ENCODE results near the gene TMED4.
"Not testable (repeated sequence)": the region's sequence is repeated elsewhere in the genome, so short reads cannot be mapped to it uniquely, and the experiment has no call there.

TMED4 gene

GRCh38 chr7:44568771-44569560, 13.1 kb downstream of the TMED4 start:
- DNase-seq, result no peak

GRCh38 chr7:44567884-44568283, 14.1 kb downstream of the TMED4 start:
- DNase-seq, result no peak

GRCh38 chr7:44566680-44567079, 15.4 kb downstream of the TMED4 start:
- no peak for DNase-seq

- no peak for DNase-seq
Measured at GRCh38 chr7:44565795-44566559, 16.1 kb downstream of the TMED4 start.

GRCh38 chr7:44565097-44565794, 16.8 kb downstream of the TMED4 start:
- DNase-seq, result peak; percentile 23

- DNase-seq, result no peak
Measured at GRCh38 chr7:44564606-44565005, 17.4 kb downstream of the TMED4 start.

GRCh38 chr7:44563171-44563679, 18.8 kb downstream of the TMED4 start:
- no peak for DNase-seq

- not testable (repeated sequence) for DNase-seq
Measured at GRCh38 chr7:44562622-44562962, 19.4 kb downstream of the TMED4 start.

- DNase-seq, result no peak
Measured at GRCh38 chr7:44561962-44562621, 19.9 kb downstream of the TMED4 start.

- no peak for DNase-seq
Measured at GRCh38 chr7:44561481-44561880, 20.6 kb downstream of the TMED4 start.

GRCh38 chr7:44559485-44559884, 22.5 kb downstream of the TMED4 start:
- DNase-seq, result no peak

- DNase-seq, result no peak
Measured at GRCh38 chr7:44557485-44557884, 24.5 kb downstream of the TMED4 start.

- DNase-seq, result no peak
Measured at GRCh38 chr7:44555350-44555749, 26.7 kb downstream of the TMED4 start.

- DNase-seq, result not testable (repeated sequence)
Measured at GRCh38 chr7:44552473-44553005, 29.5 kb downstream of the TMED4 start.

GRCh38 chr7:44549457-44549856, 32.6 kb downstream of the TMED4 start:
- DNase-seq, result no peak

GRCh38 chr7:44548893-44549292, 33.1 kb downstream of the TMED4 start:
- DNase-seq, result no peak

GRCh38 chr7:44547536-44548231, 34.3 kb downstream of the TMED4 start:
- no peak for DNase-seq

GRCh38 chr7:44541876-44542610, 40.0 kb downstream of the TMED4 start:
- no peak for DNase-seq

GRCh38 chr7:44541028-44541869, 40.8 kb downstream of the TMED4 start, which contains the start of gene NPC1L1:
Gene NPC1L1 (minus strand): TSS chr7:44541330. CDS start chr7:44541259, 71 bp downstream.
- no peak for DNase-seq

- no peak for DNase-seq
Measured at GRCh38 chr7:44540592-44541027, 41.4 kb downstream of the TMED4 start.

All from NCI-H2227 treated with DMSO at 0.1 percent for 48 hours (cell line).